GM12874 (cell line): ENCODE results near the gene GFER.
A peak's percentile ranks its signal among the peaks of the same experiment; 100 is the strongest.

Experiments
- TF ChIP-seq, protein P1 (sequence below): IDR thresholded peaks from 2 replicates; pipeline ENCODE4 v1.5.1; 2011; ENCODE audit warnings: low read depth, mild to moderate bottlenecking, control low read depth, low read length, moderate library complexity; ENCODE audit not compliant: insufficient read depth

Gene GFER

DNA sequence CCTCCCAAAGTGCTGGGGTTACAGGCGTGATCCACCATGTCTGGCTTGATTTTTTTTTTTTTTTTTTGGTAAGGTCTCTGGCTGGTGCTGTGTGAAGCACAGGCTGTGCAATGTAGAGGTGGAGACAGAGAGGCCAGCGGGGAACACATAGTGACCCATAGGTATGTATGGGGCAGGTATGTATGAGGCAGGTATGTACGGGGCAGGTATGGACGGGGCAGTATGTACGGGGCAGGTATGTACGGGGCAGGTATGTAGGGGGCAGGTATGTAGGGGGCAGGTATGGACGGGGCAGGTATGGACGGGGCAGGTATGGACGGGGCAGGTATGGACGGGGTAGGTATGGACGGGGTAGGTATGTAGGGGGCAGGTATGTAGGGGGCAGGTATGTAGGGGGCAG lies 34.5 kb upstream of the GFER start:
- TF ChIP-seq, protein P1, sequence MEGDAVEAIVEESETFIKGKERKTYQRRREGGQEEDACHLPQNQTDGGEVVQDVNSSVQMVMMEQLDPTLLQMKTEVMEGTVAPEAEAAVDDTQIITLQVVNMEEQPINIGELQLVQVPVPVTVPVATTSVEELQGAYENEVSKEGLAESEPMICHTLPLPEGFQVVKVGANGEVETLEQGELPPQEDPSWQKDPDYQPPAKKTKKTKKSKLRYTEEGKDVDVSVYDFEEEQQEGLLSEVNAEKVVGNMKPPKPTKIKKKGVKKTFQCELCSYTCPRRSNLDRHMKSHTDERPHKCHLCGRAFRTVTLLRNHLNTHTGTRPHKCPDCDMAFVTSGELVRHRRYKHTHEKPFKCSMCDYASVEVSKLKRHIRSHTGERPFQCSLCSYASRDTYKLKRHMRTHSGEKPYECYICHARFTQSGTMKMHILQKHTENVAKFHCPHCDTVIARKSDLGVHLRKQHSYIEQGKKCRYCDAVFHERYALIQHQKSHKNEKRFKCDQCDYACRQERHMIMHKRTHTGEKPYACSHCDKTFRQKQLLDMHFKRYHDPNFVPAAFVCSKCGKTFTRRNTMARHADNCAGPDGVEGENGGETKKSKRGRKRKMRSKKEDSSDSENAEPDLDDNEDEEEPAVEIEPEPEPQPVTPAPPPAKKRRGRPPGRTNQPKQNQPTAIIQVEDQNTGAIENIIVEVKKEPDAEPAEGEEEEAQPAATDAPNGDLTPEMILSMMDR = no peak

DNA sequence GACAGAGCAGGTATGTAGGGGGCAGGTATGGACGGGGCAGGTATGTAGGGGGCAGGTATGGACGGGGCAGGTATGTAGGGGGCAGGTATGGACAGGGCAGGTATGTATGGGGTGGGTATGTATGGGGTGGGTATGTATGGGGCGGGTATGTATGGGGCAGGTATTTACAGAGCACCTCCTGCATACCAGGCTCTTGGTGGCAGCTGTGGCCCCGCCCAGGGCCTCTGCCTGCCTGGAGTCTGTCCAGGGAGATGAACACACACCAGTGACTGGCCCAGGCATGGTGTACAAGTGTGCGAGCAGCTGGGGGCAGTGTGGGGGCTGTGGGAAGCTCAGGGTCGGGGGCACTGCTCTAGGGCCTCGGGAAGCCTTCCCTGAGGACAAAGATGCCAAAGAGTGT lies 33.9 kb upstream of the GFER start:
- TF ChIP-seq, protein P1 = no peak

DNA sequence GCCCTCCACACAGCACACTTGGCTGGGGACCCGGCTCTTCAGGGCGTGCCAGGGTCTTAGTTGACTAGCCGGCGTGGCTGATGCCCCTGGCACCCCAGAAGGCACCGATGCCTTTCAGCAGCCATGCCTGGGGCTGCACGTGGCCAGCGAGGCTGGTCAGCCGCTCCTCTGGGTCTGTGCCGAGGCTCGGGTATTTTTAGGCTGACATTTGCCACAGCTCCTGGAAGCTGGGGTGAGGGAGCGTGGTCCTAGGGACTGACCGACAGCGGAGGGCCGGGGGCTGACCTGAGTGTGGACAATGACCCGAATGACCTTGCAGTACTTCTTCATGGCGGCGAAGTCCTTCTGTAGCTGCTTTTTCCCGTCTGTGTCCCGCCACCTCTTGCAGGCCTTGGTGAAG lies 33.4 kb upstream of the GFER start:
- TF ChIP-seq, protein P1 = no peak

DNA sequence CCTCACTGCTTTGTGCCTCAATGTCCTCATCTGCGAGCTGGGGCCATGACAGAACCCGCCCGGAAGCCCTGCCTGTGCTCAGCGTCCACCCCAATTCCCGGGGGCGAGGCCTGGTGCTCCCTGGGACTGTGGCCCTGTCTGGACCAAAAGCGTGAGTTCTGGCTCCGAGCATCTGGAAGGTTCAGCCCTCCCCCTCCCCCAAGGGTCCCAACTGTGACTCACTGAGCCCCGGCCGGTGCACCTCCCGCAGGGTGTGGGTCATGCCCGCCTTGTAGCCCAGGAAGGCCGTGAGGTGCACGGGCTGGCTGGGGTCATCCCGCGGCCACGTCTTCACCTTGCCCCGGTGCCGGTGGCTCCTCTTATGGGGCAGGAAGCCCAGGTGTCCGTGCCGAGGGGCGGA lies 30.3 kb upstream of the GFER start:
- TF ChIP-seq, protein P1 = no peak

DNA sequence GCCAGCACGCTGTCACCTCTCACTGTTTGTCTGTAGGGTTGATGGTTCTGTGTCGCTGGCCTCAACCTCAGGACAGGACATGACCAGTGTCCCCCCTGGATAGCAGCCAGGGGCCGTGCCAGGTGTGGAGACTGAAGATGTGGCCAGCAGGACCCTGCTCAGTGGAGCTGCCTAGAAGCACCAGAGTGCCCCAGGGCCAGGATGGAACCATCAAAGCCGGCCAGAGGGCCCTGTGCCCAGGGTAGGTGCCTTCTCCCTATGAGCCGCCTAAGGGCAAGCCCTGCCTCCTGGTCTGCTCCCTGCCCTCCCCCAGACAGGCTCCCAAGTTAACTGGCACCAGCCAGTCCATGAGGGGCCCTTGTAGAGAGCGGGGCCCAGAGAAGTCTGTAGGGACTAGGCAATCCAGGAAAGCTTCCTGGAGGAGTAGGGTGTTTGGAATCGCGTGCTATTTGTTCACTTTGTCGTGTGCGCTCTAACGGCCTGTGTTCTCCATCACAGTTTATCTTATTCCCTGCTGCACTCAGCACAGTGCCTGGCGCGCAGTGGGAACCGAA lies 25.2 kb upstream of the GFER start:
- TF ChIP-seq, protein P1 = no peak

DNA sequence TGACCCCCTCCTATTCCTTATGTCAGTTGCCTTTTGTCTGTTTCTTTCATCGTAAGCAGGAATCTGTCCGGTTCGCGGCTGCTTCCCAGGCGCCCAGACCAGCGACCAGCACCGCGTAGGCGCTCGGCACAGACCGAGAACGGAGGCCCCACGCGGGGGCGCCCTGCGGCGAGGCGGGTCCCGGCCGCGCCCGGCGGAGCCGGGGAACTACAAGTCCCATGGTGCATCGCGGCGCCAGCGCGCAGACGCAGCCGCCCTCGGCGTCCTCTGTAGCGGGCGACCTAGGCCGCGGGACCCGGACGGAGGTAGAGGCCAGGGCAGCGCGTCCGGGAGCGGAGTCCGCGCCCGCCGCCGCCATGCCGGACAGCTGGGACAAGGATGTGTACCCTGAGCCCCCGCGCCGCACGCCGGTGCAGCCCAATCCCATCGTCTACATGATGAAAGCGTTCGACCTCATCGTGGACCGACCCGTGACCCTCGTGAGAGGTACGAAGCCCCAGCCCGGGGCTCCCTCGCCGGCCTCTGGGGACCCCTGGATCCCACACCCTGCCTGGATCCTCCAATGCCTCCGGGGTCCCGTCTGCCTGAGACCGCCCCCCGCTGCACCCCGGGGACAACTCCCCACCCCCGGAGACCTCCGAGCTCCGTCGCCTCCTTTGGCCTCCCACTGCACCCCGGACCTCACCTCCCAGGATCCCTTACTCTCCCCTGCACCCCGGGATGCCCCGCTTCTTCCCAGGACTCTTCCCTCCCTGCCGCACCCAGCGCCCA lies 24.5 kb upstream of the GFER start, which contains the start of gene NDUFB10:
NDUFB10 (plus strand) TSS at position 270 of the 771 bp plus-strand sequence; CDS start at position 357, 87 bp downstream.
- TF ChIP-seq, protein P1 = peak; percentile 89

DNA sequence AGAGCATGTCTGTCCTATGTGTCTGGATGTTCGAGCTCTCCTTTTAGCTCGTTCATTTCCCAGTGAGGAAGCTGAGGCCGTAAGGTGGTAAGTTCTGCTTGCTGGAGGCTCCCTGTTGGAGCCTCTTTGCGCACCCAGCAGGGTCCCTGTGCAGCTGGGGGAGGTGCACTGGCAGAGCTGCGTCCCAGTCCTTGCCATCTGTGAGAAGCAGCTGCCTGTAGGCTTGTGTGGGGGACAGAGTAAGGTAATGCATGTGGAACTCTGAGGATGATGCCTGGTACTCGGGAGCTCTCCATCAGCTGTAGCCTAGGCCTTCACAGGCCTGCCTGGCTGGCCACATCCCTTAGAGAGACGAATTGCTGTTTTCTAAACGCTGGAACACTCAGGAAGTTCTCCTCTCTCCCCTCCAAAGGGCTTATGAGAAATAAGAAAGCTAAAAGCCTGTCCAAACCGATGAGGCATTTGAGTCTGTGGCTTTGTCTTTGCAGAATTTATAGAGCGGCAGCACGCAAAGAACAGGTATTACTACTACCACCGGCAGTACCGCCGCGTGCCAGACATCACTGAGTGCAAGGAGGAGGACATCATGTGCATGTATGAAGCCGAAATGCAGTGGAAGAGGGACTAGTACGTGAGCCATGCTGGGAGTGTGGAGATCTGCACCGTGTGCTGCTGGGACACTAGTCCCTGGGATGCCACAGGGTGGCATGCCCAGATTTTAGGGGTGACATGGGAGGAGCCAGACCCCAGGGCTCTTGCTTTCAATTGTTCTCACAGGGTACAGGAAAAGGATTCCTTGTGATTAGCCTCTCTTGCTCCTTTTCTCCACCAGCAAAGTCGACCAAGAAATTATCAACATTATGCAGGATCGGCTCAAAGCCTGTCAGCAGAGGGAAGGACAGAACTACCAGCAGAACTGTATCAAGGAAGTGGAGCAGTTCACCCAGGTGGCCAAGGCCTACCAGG lies 23.0 kb upstream of the GFER start:
- TF ChIP-seq, protein P1 = no peak
